ENCODE data around the gene ORAI2.

DNA sequence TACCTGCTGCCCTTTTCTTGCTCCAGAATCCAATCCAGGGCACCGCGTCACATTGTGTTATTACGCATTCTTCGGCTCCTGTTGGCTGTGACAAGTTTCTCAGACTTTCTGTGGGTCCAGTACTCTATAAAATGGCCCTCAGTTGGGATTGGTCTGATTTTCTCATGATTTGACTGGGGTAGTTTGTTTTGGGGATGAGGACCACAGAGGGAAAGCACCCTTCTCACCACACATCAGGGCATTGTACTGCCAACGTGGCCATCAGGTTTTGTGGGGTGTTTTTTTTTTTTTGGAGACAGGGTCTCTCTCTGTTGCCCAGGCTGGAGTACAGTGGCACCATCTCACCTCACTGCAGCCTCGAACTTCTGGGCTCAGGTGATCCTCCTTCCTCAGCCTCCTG lies 17.0 kb upstream of the ORAI2 start:
- TF ChIP-seq POLR2AphosphoS5 (IDR thresholded peaks at IDR 0.05; ENCODE audit: low read depth, low read length): no peak
- TF ChIP-seq POLR2A (IDR thresholded peaks at IDR 0.05; ENCODE audit: low read depth, low read length): no peak
- no peak for TF ChIP-seq POU2F2 (IDR thresholded peaks at IDR 0.05; ENCODE audit: low read depth, low read length)

Data from GM12891 (cell line).